GM12865 (cell line): ENCODE measurements around the gene CS.

ENCODE experiments used
- DNase-seq: peaks from one replicate; pipeline ENCODE4 v3.0.0; 2010; ENCODE audit warnings: low read depth
- H3K4me3 ChIP-seq: 2 replicates; pipeline ENCODE4 v1.5.1; 2011; ENCODE audit warnings: mild to moderate bottlenecking, low read depth, low read length, control low read depth
- TF ChIP-seq, protein P1 (sequence below): IDR thresholded peaks from 2 replicates; pipeline ENCODE4 v1.5.1; 2011; ENCODE audit warnings: low read length, control low read depth, low read depth, inconsistent platforms; ENCODE audit not compliant: insufficient read depth; ENCODE audit errors: missing control alignments

Gene CS

GRCh38 chr12:56224102-56224701 is 75.9 kb downstream of the CS start, which contains the start of gene NABP2:
TSS of gene NABP2 (plus strand) at chr12:56224342. CDS start at chr12:56224857, 515 bp downstream.
- TF ChIP-seq, protein P1, sequence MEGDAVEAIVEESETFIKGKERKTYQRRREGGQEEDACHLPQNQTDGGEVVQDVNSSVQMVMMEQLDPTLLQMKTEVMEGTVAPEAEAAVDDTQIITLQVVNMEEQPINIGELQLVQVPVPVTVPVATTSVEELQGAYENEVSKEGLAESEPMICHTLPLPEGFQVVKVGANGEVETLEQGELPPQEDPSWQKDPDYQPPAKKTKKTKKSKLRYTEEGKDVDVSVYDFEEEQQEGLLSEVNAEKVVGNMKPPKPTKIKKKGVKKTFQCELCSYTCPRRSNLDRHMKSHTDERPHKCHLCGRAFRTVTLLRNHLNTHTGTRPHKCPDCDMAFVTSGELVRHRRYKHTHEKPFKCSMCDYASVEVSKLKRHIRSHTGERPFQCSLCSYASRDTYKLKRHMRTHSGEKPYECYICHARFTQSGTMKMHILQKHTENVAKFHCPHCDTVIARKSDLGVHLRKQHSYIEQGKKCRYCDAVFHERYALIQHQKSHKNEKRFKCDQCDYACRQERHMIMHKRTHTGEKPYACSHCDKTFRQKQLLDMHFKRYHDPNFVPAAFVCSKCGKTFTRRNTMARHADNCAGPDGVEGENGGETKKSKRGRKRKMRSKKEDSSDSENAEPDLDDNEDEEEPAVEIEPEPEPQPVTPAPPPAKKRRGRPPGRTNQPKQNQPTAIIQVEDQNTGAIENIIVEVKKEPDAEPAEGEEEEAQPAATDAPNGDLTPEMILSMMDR: peak; percentile 72
- H3K4me3 ChIP-seq: peak within 1 kb of the TSS; percentile 60
- peak; percentile 98 for DNase-seq

DNA sequence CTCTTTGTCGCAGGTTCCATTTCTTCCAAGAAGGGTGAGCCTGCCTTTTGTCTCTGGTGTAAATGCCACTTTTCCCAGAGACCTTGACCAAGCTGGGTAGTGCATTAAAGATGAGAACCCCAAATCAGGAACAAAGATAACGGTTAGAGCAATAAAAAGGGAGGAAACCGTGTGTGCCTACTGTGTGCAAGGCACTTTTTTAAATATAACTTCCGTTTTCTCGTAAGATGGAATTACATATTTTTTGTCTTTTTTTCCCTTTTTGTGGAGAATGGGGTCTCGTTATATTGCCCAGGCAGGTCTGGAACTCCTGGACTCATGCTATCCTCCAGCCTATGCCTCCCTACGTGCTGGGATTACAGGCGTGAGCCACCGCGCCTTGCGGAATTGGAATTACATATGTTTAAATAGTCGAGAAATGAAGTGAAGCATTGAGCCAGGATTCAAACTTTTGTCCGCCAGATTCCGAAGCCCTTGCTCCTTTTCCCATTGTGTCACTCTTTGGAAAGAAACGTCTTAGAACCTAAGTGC is 76.5 kb downstream of the CS start:
- H3K4me3 ChIP-seq: peak overlapping the region; percentile 60
- TF ChIP-seq, protein P1: no peak
- no peak for DNase-seq

DNA sequence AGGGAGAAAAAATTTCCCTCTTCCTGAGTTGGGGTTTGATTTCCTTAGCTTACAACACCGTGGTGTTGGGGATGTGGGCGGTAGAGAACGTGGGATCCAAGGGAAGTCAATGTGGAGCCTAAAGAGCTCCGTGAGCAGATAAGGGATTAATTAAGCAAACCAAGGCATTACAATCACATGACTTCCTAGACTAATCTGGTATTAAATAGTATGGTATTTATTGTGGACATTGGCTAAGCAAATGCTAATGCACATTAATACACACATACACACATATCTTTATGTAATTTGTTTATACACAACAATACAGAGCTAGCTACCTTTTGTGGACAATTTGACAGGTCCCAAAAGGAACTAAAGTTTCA is 77.6 kb downstream of the CS start:
- TF ChIP-seq, protein P1: no peak
- H3K4me3 ChIP-seq: peak overlapping the region; percentile 77
- no peak for DNase-seq

- DNase-seq: peak; percentile 96
- TF ChIP-seq, protein P1: no peak
- peak within 1 kb of the TSS; percentile 77 for H3K4me3 ChIP-seq
These were observed 78.2 kb downstream of the CS start, which contains the start of gene RNF41 for GRCh38 chr12:56221757-56222530. TSS of gene RNF41 (minus strand) at chr12:56221922. CDS start at chr12:56214047, 7,875 bp downstream.
